ENCODE results near the gene HBD. TPM values are rescaled to one million over a fixed set of nuclear protein-coding genes. Genes with fewer than 3 reads are reported as not detected.

Gene HBD
- total and polyA plus RNA-seq, 9 of the 15 experiments (the other 6 are each of a cell fraction or from before 2014, with no cell fraction given): 11.8 to 169 (median 36.0) TPM

DNA sequence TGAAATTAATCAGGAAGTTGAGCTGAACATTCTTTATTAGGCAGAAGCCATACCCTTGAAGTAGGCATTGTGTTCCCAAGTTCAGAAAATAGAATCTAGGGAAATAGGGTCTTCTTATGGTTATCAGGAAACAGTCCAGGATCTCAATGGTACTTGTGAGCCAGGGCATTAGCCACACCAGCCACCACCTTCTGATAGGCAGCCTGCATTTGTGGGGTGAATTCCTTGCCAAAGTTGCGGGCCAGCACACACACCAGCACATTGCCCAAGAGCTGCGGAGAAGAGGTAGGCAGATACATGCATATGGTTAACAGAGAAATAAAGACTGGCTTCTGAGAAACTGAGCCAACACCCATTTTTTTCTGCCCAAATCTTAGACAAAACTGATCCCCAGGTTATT lies 1.5 kb downstream of the HBD start:
- intact Hi-C loops (cut with micrococcal nuclease): no loop called here

DNA sequence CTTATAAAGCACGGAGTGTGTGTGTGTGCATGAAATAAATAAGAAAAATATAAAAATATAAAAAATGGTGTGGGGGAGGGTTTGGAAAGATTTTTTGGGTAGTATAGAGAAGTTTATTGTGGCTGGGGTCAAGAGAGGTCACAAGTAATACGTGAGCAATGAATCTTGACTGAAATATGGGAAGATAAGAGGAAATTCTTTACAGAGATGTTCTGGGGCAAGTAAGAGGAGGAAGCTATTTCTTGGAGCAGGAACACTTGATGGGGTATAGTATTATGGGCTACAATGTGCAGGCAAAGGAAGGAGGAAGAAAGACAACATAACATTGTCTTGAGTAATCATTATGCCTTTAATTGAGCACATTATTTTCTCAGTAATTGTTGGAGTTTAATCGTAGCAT lies 2.1 kb downstream of the HBD start:
- H3K36me3 ChIP-seq (ENCODE audit: control insufficient read depth, insufficient read depth, low read length): no peaks in the 10 kb centered on the region
- no peaks in the 10 kb centered on the region for H3K9me3 ChIP-seq (replicated peaks; ENCODE audit: control insufficient read depth, insufficient read depth, low read depth, low read length)
- DNase-seq (ENCODE audit: extremely low read depth in 1 of 4, low spot score in 3 of 4): no peak
- BruUV-seq (replicated peaks): no TSS peak
- FAIRE-seq: no peak
- in situ Hi-C loops (cut with MboI): no loop called here
- no peaks in the 10 kb centered on the region; the same call in 2 of the 3 replicates for H3K79me2 ChIP-seq (ENCODE audit: control insufficient read depth, insufficient read depth, low read length)
- no peak overlapping the region for H3K9ac ChIP-seq (ENCODE audit: insufficient read depth in 1 of 2, low read depth in 2 of 2, low read length in 2 of 2)
- ChIA-PET CTCF (ENCODE audit: low intra/inter-chr PET ratio) (no interaction called here), POLR2A (no interaction called here)
- ATAC-seq: no peak
- H4K20me1 ChIP-seq (replicated peaks; ENCODE audit: control insufficient read depth, insufficient read depth, low read length): no peaks in the 10 kb centered on the region
- peaks cover 11 to 35% of the 10 kb centered on the region in 2 experiments for H3K4me1 ChIP-seq (replicated peaks in 1 of 2; ENCODE audit: control insufficient read depth in 2 of 2, insufficient read depth in 2 of 2, low read length in 2 of 2)
- no peak overlapping the region for H2AFZ ChIP-seq (ENCODE audit: low read depth, low read length)
- H3K27ac ChIP-seq (ENCODE audit: extremely low read depth, low read depth, low read length): no peak overlapping the region
- intact Hi-C loops (cut with micrococcal nuclease): no loop called here
- no peak overlapping the region for H3K4me3 ChIP-seq
- WGBS (ENCODE audit: insufficient coverage, low coverage, missing lambda C conversion rate): 38% methylated on average over 3 of the region's 3 CpGs
- H3K9me1 ChIP-seq (ENCODE audit: control insufficient read depth, insufficient read depth, low read length): no peaks in the 10 kb centered on the region
- no peaks in the 10 kb centered on the region for H3K27me3 ChIP-seq (ENCODE audit: control insufficient read depth in 2 of 2, insufficient read depth in 2 of 2, low read length in 2 of 2)
- H3K4me2 ChIP-seq (ENCODE audit: insufficient read depth, low read length): no peak overlapping the region; the same call in 1 of the 2 replicates
- TF ChIP-seq TAF15 (IDR thresholded peaks at IDR 0.05; ENCODE audit: low read depth, low read length) (no peak), PHTF2 (CRISPR knock-in tag; IDR thresholded peaks at IDR 0.05) (no peak), SIN3A (IDR thresholded peaks at IDR 0.05; ENCODE audit: borderline replicate concordance in 2 of 2, control insufficient read depth in 1 of 2, low read depth in 2 of 2, low read length in 2 of 2) (no peak), ZNF263 (CRISPR knock-in tag; IDR thresholded peaks at IDR 0.05; ENCODE audit: borderline replicate concordance) (no peak), FOXA3 (CRISPR knock-in tag; conservative IDR thresholded peaks at IDR 0.05 in 1 of 2, IDR thresholded peaks at IDR 0.05 in 1 of 2) (no peak), ZNF143 (CRISPR knock-in tag; IDR thresholded peaks at IDR 0.05) (no peak), SMARCA5 (IDR thresholded peaks at IDR 0.05) (no peak)
- TF ChIP-seq, protein P1, sequence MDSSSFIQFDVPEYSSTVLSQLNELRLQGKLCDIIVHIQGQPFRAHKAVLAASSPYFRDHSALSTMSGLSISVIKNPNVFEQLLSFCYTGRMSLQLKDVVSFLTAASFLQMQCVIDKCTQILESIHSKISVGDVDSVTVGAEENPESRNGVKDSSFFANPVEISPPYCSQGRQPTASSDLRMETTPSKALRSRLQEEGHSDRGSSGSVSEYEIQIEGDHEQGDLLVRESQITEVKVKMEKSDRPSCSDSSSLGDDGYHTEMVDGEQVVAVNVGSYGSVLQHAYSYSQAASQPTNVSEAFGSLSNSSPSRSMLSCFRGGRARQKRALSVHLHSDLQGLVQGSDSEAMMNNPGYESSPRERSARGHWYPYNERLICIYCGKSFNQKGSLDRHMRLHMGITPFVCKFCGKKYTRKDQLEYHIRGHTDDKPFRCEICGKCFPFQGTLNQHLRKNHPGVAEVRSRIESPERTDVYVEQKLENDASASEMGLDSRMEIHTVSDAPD (CRISPR knock-in tag; IDR thresholded peaks at IDR 0.05): no peak
- TF ChIP-seq, protein P2, sequence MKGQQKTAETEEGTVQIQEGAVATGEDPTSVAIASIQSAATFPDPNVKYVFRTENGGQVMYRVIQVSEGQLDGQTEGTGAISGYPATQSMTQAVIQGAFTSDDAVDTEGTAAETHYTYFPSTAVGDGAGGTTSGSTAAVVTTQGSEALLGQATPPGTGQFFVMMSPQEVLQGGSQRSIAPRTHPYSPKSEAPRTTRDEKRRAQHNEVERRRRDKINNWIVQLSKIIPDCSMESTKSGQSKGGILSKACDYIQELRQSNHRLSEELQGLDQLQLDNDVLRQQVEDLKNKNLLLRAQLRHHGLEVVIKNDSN (CRISPR knock-in tag; IDR thresholded peaks at IDR 0.05): no peak

More for the DNA sequence above, 1.5 kb downstream of the HBD start:
- no peak for FAIRE-seq
- CTCF ChIA-PET (ENCODE audit: low intra/inter-chr PET ratio): no interaction called here
- H3K4me2 ChIP-seq (ENCODE audit: insufficient read depth, low read length): no peak overlapping the region
- no peak overlapping the region for H3K27ac ChIP-seq (ENCODE audit: extremely low read depth, low read depth, low read length)
- peak overlapping the region in 1 of 2 experiments; percentile 1; a peak in 1 of 4 replicates for H3K9ac ChIP-seq (ENCODE audit: insufficient read depth in 1 of 2, low read depth in 2 of 2, low read length in 2 of 2)
- H3K9me1 ChIP-seq (ENCODE audit: control insufficient read depth, insufficient read depth, low read length): no peaks in the 10 kb centered on the region
- 100% methylated on average over 2 of the region's 2 CpGs for WGBS (ENCODE audit: insufficient coverage, low coverage, missing lambda C conversion rate)
- no peak for ATAC-seq
- H3K79me2 ChIP-seq (ENCODE audit: control insufficient read depth, insufficient read depth, low read length): no peaks in the 10 kb centered on the region; the same call in 2 of the 3 replicates
- in situ Hi-C loops (cut with MboI): no loop called here
- BruUV-seq (replicated peaks): no TSS peak
- H3K27me3 ChIP-seq (ENCODE audit: control insufficient read depth in 2 of 2, insufficient read depth in 2 of 2, low read length in 2 of 2): no peaks in the 10 kb centered on the region
- no peak overlapping the region for H3K4me3 ChIP-seq
- POLR2A ChIA-PET: interaction anchor here (1.3 kb wide), 1 partner anchor 10 kb away, joined by 10 read pairs; no protein-coding TSS in a partner anchor
- no peak overlapping the region for H2AFZ ChIP-seq (ENCODE audit: low read depth, low read length)
- no peaks in the 10 kb centered on the region for H3K9me3 ChIP-seq (replicated peaks; ENCODE audit: control insufficient read depth, insufficient read depth, low read depth, low read length)
- no peak for DNase-seq (ENCODE audit: extremely low read depth in 1 of 4, low spot score in 3 of 4)
- peaks cover 11 to 35% of the 10 kb centered on the region in 2 experiments for H3K4me1 ChIP-seq (replicated peaks in 1 of 2; ENCODE audit: control insufficient read depth in 2 of 2, insufficient read depth in 2 of 2, low read length in 2 of 2)
- no peaks in the 10 kb centered on the region for H4K20me1 ChIP-seq (replicated peaks; ENCODE audit: control insufficient read depth, insufficient read depth, low read length)
- no peaks in the 10 kb centered on the region; the same call in 2 of the 3 replicates for H3K36me3 ChIP-seq (ENCODE audit: control insufficient read depth, insufficient read depth, low read length)
- TF ChIP-seq TEAD1 (CRISPR knock-in tag; IDR thresholded peaks at IDR 0.05): no peak
- no peak for TF ChIP-seq ZNF408 (CRISPR knock-in tag; IDR thresholded peaks at IDR 0.05; ENCODE audit: low read depth)
- no peak for TF ChIP-seq POLR2A (conservative IDR thresholded peaks at IDR 0.05)
- no peak for TF ChIP-seq ESRRA (IDR thresholded peaks at IDR 0.05; ENCODE audit: borderline replicate concordance, low read depth)
- no peak for TF ChIP-seq CREB1 (IDR thresholded peaks at IDR 0.05)
- TF ChIP-seq CREB1 (CRISPR knock-in tag; IDR thresholded peaks at IDR 0.05): no peak
- no peak for TF ChIP-seq NFXL1 (CRISPR knock-in tag; IDR thresholded peaks at IDR 0.05)
- no peak for TF ChIP-seq PHF8 (IDR thresholded peaks at IDR 0.05; ENCODE audit: borderline replicate concordance, low read length)
- no peak for TF ChIP-seq HNRNPH1 (optimal IDR thresholded peaks at IDR 0.05; ENCODE audit: low read depth, low read length)
- no peak for TF ChIP-seq ARHGAP35 (IDR thresholded peaks at IDR 0.05; ENCODE audit: partially characterized antibody)
- no peak for TF ChIP-seq CSDE1 (IDR thresholded peaks at IDR 0.05)
- TF ChIP-seq ZSCAN32 (CRISPR knock-in tag; IDR thresholded peaks at IDR 0.05): no peak

All from K562 (cell line).